Left lung (tissue), 10 donors: ENCODE measurements around the gene FAM78B. TPM values are rescaled to one million over a fixed set of nuclear protein-coding genes. Genes with fewer than 3 reads are reported as not detected.

ENCODE experiments used
- ATAC-seq: fragments of 200-7000 bp; cut with Tn5 transposase; one replicate; pipeline ENCODE4 v1.9.1; 2020; ENCODE audit warnings: moderate library complexity
- DNase-seq, 4 donors: peaks; one replicate each; pipeline ENCODE4 v3.0.0-alpha.2; 2013 to 2020
- H3K27ac ChIP-seq, 2 donors: fragments of 200-600 bp; sonication (generic) in 1 of 2; one replicate each; pipeline versions ENCODE4 v1.5.0 to v1.8.0; 2020 to 2021
- H3K27me3 ChIP-seq, 2 donors: fragments of 200-600 bp; sonication (generic) in 1 of 2; one replicate each; pipeline versions ENCODE4 v1.5.0 to v1.8.0; 2020 to 2021
- H3K36me3 ChIP-seq, 2 donors: fragments of 200-600 bp; sonication (generic) in 1 of 2; one replicate each; pipeline versions ENCODE4 v1.5.0 to v1.8.0; 2020 to 2021
- H3K4me1 ChIP-seq, 2 donors: fragments of 200-600 bp; one replicate each; pipeline ENCODE4 v1.8.0; 2021
- H3K4me3 ChIP-seq, 2 donors: fragments of 200-600 bp; sonication (generic) in 1 of 2; one replicate each; pipeline versions ENCODE4 v1.5.0 to v1.8.0; 2020 to 2021; ENCODE audit warnings: mild to moderate bottlenecking in 1 of 2
- H3K9me3 ChIP-seq, 2 donors: fragments of 200-600 bp; sonication (generic) in 1 of 2; one replicate each; pipeline versions ENCODE4 v1.5.0 to v1.8.0; 2020 to 2021
- CTCF ChIP-seq, 2 donors: fragments of 200-600 bp; sonication (generic) in 1 of 2; IDR thresholded peaks; one replicate each; pipeline versions ENCODE4 v1.5.0 to v1.8.0; 2021; ENCODE audit warnings: antibody characterized with exemption in 2 of 2
- intact Hi-C, 2 donors: fragments of 100-400 bp; cut with DNase I; formaldehyde crosslinking; loops; one replicate each; pipeline versions ENCODE4 v1.11.2 to v1.14.2; 2022
- polyA plus RNA-seq, 6 donors: library from polyadenylated mRNA; unstranded; fragments of 120-200 nt; gene quantifications; one replicate each; pipeline ENCODE4 v1.2.1, GENCODE V29; 2013; ENCODE audit not compliant: insufficient read length in 6 of 6
- total RNA-seq, 2 donors: library from RNA; stranded (reverse); fragmentation: NEBNext Ultra II Directional; extraction: Animal tissue kit (Norgen Biotek cat#: 25700); gene quantifications; one replicate each; pipeline ENCODE4 v1.2.1, GENCODE V29; 2021
- donor health status: DM: no; HTN: yes; CAD: no.
- donor health status: DM: no; HTN: no; CAD: no.

The FAM78B gene
- total and polyA plus RNA-seq, 8 donors, result 0.81 to 1.1 (median 0.92) TPM

- Histone ChIP-seq H3K36me3 (no peaks in the 10 kb centered on the region), H3K27ac (no peak overlapping the region), H3K4me3 (no peak overlapping the region), H3K27me3 (no peaks in the 10 kb centered on the region), H3K4me1 (no peaks in the 10 kb centered on the region), H3K9me3 (no peaks in the 10 kb centered on the region)
- no peak for TF ChIP-seq CTCF (IDR thresholded peaks at IDR 0.05)
- no peak for ATAC-seq
- intact Hi-C loops, result no loop called here
- DNase-seq, result no peak
Observed at GRCh38 chr1:166184897-166185296, 18.1 kb upstream of the FAM78B start.

- DNase-seq, result no peak
- H3K27me3 ChIP-seq, result no peaks in the 10 kb centered on the region
- H3K27ac ChIP-seq, result no peak overlapping the region
- no peak for TF ChIP-seq CTCF (IDR thresholded peaks at IDR 0.05)
- H3K36me3 ChIP-seq, result no peaks in the 10 kb centered on the region
- intact Hi-C loops, result no loop called here
- ATAC-seq, result no peak
- no peaks in the 10 kb centered on the region for H3K4me1 ChIP-seq
- no peaks in the 10 kb centered on the region for H3K9me3 ChIP-seq
- H3K4me3 ChIP-seq, result no peak overlapping the region
Observed at GRCh38 chr1:166184012-166184411, 17.2 kb upstream of the FAM78B start.

- no peak for ATAC-seq
- DNase-seq, result no peak
- Histone ChIP-seq H3K36me3 (no peaks in the 10 kb centered on the region), H3K9me3 (no peaks in the 10 kb centered on the region), H3K4me1 (no peaks in the 10 kb centered on the region), H3K27ac (no peak overlapping the region), H3K4me3 (no peak overlapping the region), H3K27me3 (no peaks in the 10 kb centered on the region)
- TF ChIP-seq CTCF (IDR thresholded peaks at IDR 0.05), result no peak
- intact Hi-C loops, result no loop called here
Observed at GRCh38 chr1:166182281-166182680, 15.5 kb upstream of the FAM78B start.

- intact Hi-C loops, result no loop called here
- no peak overlapping the region for H3K4me3 ChIP-seq
- no peaks in the 10 kb centered on the region for H3K27me3 ChIP-seq
- H3K9me3 ChIP-seq, result no peaks in the 10 kb centered on the region
- TF ChIP-seq CTCF (IDR thresholded peaks at IDR 0.05), result no peak
- H3K27ac ChIP-seq, result no peak overlapping the region
- H3K4me1 ChIP-seq, result no peaks in the 10 kb centered on the region
- H3K36me3 ChIP-seq, result no peaks in the 10 kb centered on the region
- DNase-seq, result no peak
- no peak for ATAC-seq
Observed at GRCh38 chr1:166176416-166176815, 9.6 kb upstream of the FAM78B start.

GRCh38 chr1:166175032-166175431 lies 8.2 kb upstream of the FAM78B start:
- no peaks in the 10 kb centered on the region for H3K36me3 ChIP-seq
- ATAC-seq, result no peak
- H3K4me3 ChIP-seq, result no peak overlapping the region
- H3K27ac ChIP-seq, result no peak overlapping the region
- no peak for DNase-seq
- peaks cover 0 to 1% of the 10 kb centered on the region in 2 donors for H3K27me3 ChIP-seq
- H3K4me1 ChIP-seq, result no peaks in the 10 kb centered on the region
- intact Hi-C loops, result no loop called here
- TF ChIP-seq CTCF (IDR thresholded peaks at IDR 0.05), result no peak
- no peaks in the 10 kb centered on the region for H3K9me3 ChIP-seq
